SK-N-MC (cell line): ENCODE results near the gene SIGLECL1.

ENCODE experiments used
- EZH2 ChIP-seq: fragments of 200-600 bp; sonication (generic); IDR thresholded peaks from one replicate; pipeline ENCODE4 v1.6.1; 2017; ENCODE audit warnings: antibody characterized with exemption
- POLR2AphosphoS5 ChIP-seq: IDR thresholded peaks from 2 replicates; pipeline ENCODE4 v1.6.1; 2012; ENCODE audit warnings: mild to moderate bottlenecking, low read depth, low read length, borderline replicate concordance

DNA sequence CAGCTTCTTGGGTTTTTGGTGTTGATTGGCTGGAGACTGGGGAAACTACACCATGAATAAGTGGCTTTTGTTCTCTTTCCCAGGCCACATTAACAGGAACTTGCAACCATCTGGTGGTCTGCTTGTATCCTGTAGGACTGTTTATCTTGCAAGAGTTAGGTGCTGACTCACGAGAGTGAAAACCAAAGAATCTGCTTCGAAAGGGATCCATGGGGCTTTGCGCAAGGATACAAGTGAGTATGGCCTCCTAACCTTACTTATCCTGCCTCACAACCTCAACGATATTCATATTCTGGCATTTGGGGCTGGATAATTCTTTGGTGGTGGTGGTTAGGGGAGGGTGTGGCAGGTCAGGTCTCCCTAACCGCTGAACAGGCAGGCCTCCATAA, 4.7 kb upstream of the SIGLECL1 start:
- no peak for TF ChIP-seq EZH2
- no peak for TF ChIP-seq POLR2AphosphoS5
